Neuronal stem cell (in vitro differentiated cells): ENCODE results near the gene MLST8.
A peak's percentile ranks its signal among the peaks of the same experiment; 100 is the strongest.
"Not testable (repeated sequence)": the region's sequence is repeated elsewhere in the genome, so short reads cannot be mapped to it uniquely, and the experiment has no call there.

Experiments
- DNase-seq: peaks from one replicate; pipeline ENCODE4 v3.0.0-alpha.2; 2013; ENCODE audit warnings: low spot score
- H2AFZ ChIP-seq: one replicate; pipeline ENCODE4 v1.6.1; 2013; ENCODE audit warnings: mild to moderate bottlenecking, low read length, inconsistent platforms
- H2AK5ac ChIP-seq: 2 replicates; pipeline ENCODE4 v1.6.1; 2013; ENCODE audit warnings: low read depth, mild to moderate bottlenecking, inconsistent platforms, low read length, moderate library complexity, mixed read lengths
- H2BK120ac ChIP-seq: 2 replicates; pipeline ENCODE4 v1.6.1; 2013; ENCODE audit warnings: low read depth, mild to moderate bottlenecking, inconsistent platforms, low read length, moderate library complexity, mixed read lengths
- H2BK12ac ChIP-seq: one replicate; pipeline ENCODE4 v1.6.1; 2013; ENCODE audit warnings: low read length, inconsistent platforms
- H2BK15ac ChIP-seq: 2 replicates; pipeline ENCODE4 v1.6.1; 2013; ENCODE audit warnings: mild to moderate bottlenecking, low read length, inconsistent platforms, mixed read lengths
- H2BK5ac ChIP-seq: one replicate; pipeline ENCODE4 v1.6.1; 2013; ENCODE audit warnings: inconsistent platforms, mild to moderate bottlenecking, low read length, moderate library complexity
- H3K14ac ChIP-seq: one replicate; pipeline ENCODE4 v1.6.1; 2013; ENCODE audit warnings: low read length, inconsistent platforms
- H3K18ac ChIP-seq: 2 replicates; pipeline ENCODE4 v1.6.1; 2013; ENCODE audit warnings: low read length, inconsistent platforms
- H3K23ac ChIP-seq: 2 replicates; pipeline ENCODE4 v1.6.1; 2013; ENCODE audit warnings: low read depth, mild to moderate bottlenecking, mixed read lengths, low read length, inconsistent platforms; ENCODE audit not compliant: poor library complexity
- H3K27ac ChIP-seq: replicated peaks from 3 replicates; pipeline ENCODE4 v1.5.1; 2013; ENCODE audit warnings: low read length, inconsistent platforms
- H3K27me3 ChIP-seq, 3 experiments: 2 replicates each; pipeline ENCODE4 v1.6.1; 2013; ENCODE audit warnings: low read length in 3 of 3, mild to moderate bottlenecking in 2 of 3, inconsistent platforms in 1 of 3, low read depth in 1 of 3, mixed read lengths in 1 of 3, moderate library complexity in 1 of 3; ENCODE audit not compliant: control insufficient read depth in 3 of 3, insufficient read depth in 3 of 3
- H3K36me3 ChIP-seq, 2 donors: replicated peaks in 1 of 2; 2 replicates each; pipeline ENCODE4 v1.6.1; 2013; ENCODE audit warnings: low read length in 2 of 2; ENCODE audit not compliant: control insufficient read depth in 2 of 2, insufficient read depth in 2 of 2
- H3K4ac ChIP-seq: 2 replicates; pipeline ENCODE4 v1.6.1; 2013; ENCODE audit warnings: inconsistent platforms, mild to moderate bottlenecking, low read length, moderate library complexity
- H3K4me1 ChIP-seq, 2 donors: 1 replicate in 1 of 2; 2 replicates in 1 of 2; pipeline ENCODE4 v1.6.1; 2013; ENCODE audit warnings: low read length in 2 of 2, low read depth in 1 of 2; ENCODE audit not compliant: control insufficient read depth in 2 of 2, insufficient read depth in 1 of 2
- H3K4me2 ChIP-seq: one replicate; pipeline ENCODE4 v1.6.1; 2013; ENCODE audit warnings: mild to moderate bottlenecking, low read length, inconsistent platforms; ENCODE audit not compliant: insufficient read depth, poor library complexity, severe bottlenecking
- H3K4me3 ChIP-seq, 2 donors: 2 replicates each; pipeline ENCODE4 v1.5.1; 2013; ENCODE audit warnings: low read length in 2 of 2, mild to moderate bottlenecking in 2 of 2, inconsistent platforms in 1 of 2, moderate library complexity in 1 of 2
- H3K79me1 ChIP-seq: one replicate; pipeline ENCODE4 v1.6.1; 2013; ENCODE audit warnings: low read depth, mild to moderate bottlenecking, inconsistent platforms, low read length, moderate library complexity
- H3K9ac ChIP-seq: one replicate; pipeline ENCODE4 v1.6.1; 2013; ENCODE audit warnings: mild to moderate bottlenecking, low read depth, low read length, inconsistent platforms; ENCODE audit not compliant: poor library complexity
- H3K9me3 ChIP-seq, 2 donors: replicated peaks in 1 of 2; 2 replicates each; pipeline versions ENCODE3 to v1.6.1; 2013; ENCODE audit warnings: low read length in 2 of 2, mild to moderate bottlenecking in 2 of 2, inconsistent platforms in 1 of 2, low read depth in 1 of 2, mixed read lengths in 1 of 2, moderate library complexity in 1 of 2; ENCODE audit not compliant: control insufficient read depth in 2 of 2, insufficient read depth in 1 of 2
- H4K8ac ChIP-seq: one replicate; pipeline ENCODE4 v1.6.1; 2013; ENCODE audit warnings: low read depth, mild to moderate bottlenecking, inconsistent platforms, low read length, moderate library complexity
- H4K91ac ChIP-seq: one replicate; pipeline ENCODE4 v1.6.1; 2013; ENCODE audit warnings: low read length, low read depth, mild to moderate bottlenecking, inconsistent platforms; ENCODE audit not compliant: poor library complexity
- WGBS, 2 donors: extraction: QIAGEN DNeasy Blood & Tissue Kit; methylation state at CpG; one replicate each; pipeline ENCODE4 v1.1.7; 2013; ENCODE audit warnings: missing lambda C conversion rate in 2 of 2, mixed read lengths in 1 of 2; ENCODE audit not compliant: insufficient read length in 2 of 2, insufficient replicate concordance in 1 of 2; ENCODE audit errors: extremely low coverage in 2 of 2; 5-methylcytosine and 5-hydroxymethylcytosine counted together

The MLST8 gene

DNA sequence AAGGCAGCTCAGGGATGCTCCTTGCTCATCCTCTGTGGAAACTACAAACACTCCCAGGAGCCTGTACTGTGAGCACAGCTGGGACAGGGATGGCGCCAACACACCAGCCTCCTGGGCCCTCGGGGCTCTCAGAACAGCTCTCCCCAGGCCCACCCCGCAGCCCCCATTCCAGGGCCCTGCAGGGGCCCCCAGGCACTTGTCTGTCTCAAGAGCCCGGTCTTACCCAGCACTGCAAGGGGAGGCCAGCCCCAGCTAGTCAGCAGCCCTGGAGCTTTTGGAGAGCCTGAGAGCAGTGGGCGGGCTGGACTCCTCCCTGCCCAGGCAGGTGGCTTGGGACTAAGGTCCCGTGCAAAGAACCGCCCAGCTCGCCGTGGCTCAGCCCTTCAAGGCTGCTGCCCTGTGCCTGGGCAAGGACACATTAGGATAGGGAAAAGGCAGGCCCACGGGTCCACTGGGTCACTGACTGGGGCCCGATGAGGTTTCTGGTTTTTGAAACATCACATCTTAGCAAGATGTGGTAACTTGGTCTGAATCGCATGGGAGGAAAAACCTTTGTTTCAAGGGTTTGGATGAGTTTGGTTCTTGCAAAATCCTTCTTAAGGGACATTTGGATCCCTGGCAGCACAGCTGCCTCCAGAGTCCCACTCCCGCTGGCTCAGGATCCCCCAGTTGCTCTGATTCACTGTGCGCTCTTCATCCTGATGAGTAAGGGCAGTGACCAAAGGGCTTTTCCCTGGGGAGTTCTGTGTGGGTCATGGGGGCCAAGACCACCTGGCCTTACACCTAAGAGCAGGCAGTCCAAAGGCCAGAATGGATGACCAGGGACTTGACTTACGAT, 33.8 kb downstream of the MLST8 start:
- Histone ChIP-seq H4K8ac (no peak overlapping the region), H2AFZ (no peak overlapping the region), H2AK5ac (peak overlapping the region; percentile 46), H3K4ac (no peak overlapping the region), H3K18ac (peak overlapping the region; percentile 38), H3K14ac (peak overlapping the region; percentile 21), H3K9me3 (peaks cover 0 to 1% of the 10 kb centered on the region in 2 donors), H2BK12ac (no peak overlapping the region), H2BK5ac (no peak overlapping the region), H3K9ac (no peak overlapping the region), H4K91ac (no peak overlapping the region), H3K4me2 (no peak overlapping the region), H3K23ac (peak overlapping the region; percentile 93), H3K36me3 (peaks cover 30 to 72% of the 10 kb centered on the region in 2 donors), H2BK15ac (no peak overlapping the region), H3K4me1 (peaks cover 0 to 16% of the 10 kb centered on the region in 2 donors), H2BK120ac (no peak overlapping the region), H3K27me3 (peaks cover 0 to 22% (median 7%) of the 10 kb centered on the region in 3 experiments), H3K27ac (no peak overlapping the region), H3K4me3 (no peak overlapping the region), H3K79me1 (peaks cover 10% of the 10 kb centered on the region)
- no peak for DNase-seq
- no CpG with 5 or more reads among the region's 15 CpGs for WGBS, 2 donors

DNA sequence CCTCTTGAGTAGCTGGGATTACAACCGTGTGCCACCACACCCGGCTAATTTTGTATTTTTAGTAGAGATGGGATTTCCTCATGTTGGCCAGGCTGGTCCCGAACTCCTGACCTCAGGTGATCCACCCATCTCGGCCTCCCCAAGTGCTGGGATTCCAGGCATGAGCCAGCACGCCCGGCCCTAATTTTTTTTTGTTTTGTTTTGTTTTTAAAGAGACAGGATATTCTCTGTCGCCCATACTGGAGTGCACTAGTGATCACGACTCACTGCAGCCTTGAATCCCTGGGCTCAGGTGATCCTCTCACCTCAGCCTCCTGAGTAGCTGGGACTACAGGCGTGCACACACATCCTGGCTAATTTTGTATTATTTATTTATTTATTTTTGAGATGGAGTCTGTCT, 35.1 kb downstream of the MLST8 start:
- H2BK120ac ChIP-seq, H2BK15ac ChIP-seq, H3K9ac ChIP-seq, H3K4me2 ChIP-seq, H4K91ac ChIP-seq, H2BK5ac ChIP-seq, H2AK5ac ChIP-seq, H3K14ac ChIP-seq, H3K9me3 ChIP-seq, H2AFZ ChIP-seq, H3K27ac ChIP-seq, H3K79me1 ChIP-seq, H3K18ac ChIP-seq, H4K8ac ChIP-seq, H3K4me3 ChIP-seq, H3K4ac ChIP-seq, DNase-seq, H2BK12ac ChIP-seq, H3K23ac ChIP-seq: not testable (repeated sequence)
- Histone ChIP-seq H3K4me1 (peaks cover 0 to 16% of the 10 kb centered on the region in 2 donors), H3K27me3 (peaks cover 0 to 22% (median 7%) of the 10 kb centered on the region in 3 experiments), H3K36me3 (peaks cover 33 to 73% of the 10 kb centered on the region in 2 donors)
- no CpG with 5 or more reads among the region's 9 CpGs for WGBS, 2 donors

DNA sequence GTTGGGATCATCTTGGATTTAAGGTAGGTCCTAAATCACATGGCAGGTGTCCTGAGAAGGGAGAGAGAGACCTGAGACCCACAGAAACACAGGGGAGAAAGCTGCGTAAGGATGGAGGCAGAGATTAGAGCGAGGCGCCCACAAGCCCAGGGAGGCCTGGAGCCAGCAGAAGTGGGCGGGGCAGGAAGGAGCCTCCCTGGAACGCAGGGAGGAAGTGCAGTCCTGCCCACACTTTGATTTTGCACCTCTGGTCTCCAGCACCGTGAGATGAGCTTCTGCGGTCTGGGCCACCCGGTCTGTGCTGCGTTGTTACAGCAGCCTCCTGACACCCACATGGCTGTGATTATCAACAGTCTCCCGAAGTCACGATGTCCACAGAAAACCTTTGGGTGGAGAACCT, 37.3 kb downstream of the MLST8 start:
- Histone ChIP-seq H3K18ac (no peak overlapping the region), H3K27me3 (peaks cover 0 to 4% (median under 1%) of the 10 kb centered on the region in 3 experiments), H2BK15ac (no peak overlapping the region), H3K4me1 (peaks cover 0 to 6% of the 10 kb centered on the region in 2 donors), H3K14ac (no peak overlapping the region), H3K36me3 (peaks cover 42 to 82% of the 10 kb centered on the region in 2 donors), H3K9ac (no peak overlapping the region), H3K4me3 (no peak overlapping the region), H3K4ac (no peak overlapping the region), H3K79me1 (peaks cover 5% of the 10 kb centered on the region), H2BK12ac (no peak overlapping the region), H4K91ac (no peak overlapping the region), H4K8ac (no peak overlapping the region), H3K4me2 (no peak overlapping the region), H3K9me3 (no peaks in the 10 kb centered on the region), H2AK5ac (no peak overlapping the region), H3K23ac (no peak overlapping the region), H2BK120ac (no peak overlapping the region), H2BK5ac (no peak overlapping the region), H3K27ac (no peak overlapping the region), H2AFZ (no peak overlapping the region)
- no peak for DNase-seq
- no CpG with 5 or more reads among the region's 11 CpGs for WGBS, 2 donors

DNA sequence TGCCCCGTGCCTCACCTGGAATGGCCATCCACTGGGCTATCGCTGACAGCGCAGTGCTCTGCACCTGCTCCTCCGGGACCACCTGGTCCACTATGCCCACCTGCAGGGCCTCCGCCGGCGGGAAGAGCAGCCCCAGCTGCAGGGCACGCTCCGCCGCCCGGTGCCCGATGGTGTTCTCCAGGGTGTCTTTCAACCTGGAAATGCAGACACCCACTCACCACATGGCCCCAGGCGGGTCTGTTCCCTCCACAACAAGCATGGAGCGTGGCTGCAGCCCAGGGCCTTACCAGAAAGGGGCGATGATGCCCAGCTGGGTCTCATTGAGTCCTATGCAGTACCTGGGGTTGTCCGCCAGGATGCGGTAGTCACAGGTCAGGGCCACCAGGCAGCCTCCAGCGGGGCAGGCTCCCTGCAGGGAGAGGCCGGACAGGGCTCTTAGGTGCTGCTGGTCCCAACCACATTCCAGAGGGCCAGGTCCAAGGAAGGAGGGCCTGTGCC, 37.8 kb downstream of the MLST8 start:
- Histone ChIP-seq H3K23ac (no peak overlapping the region), H2BK120ac (no peak overlapping the region), H3K9ac (no peak overlapping the region), H4K91ac (no peak overlapping the region), H2BK15ac (no peak overlapping the region), H3K4ac (no peak overlapping the region), H3K4me1 (peaks cover 0 to 3% of the 10 kb centered on the region in 2 donors), H3K18ac (no peak overlapping the region), H3K9me3 (no peaks in the 10 kb centered on the region), H3K4me3 (no peak overlapping the region), H2AK5ac (no peak overlapping the region), H3K27me3 (no peaks in the 10 kb centered on the region), H2BK12ac (no peak overlapping the region), H3K36me3 (peaks cover 42 to 82% of the 10 kb centered on the region in 2 donors), H3K4me2 (no peak overlapping the region), H3K27ac (no peak overlapping the region), H2AFZ (no peak overlapping the region), H2BK5ac (no peak overlapping the region), H3K14ac (no peak overlapping the region), H4K8ac (no peak overlapping the region), H3K79me1 (peaks cover 4% of the 10 kb centered on the region)
- DNase-seq = no peak
- WGBS, 2 donors = no CpG with 5 or more reads among the region's 19 CpGs
